ENCODE measurements around the gene DENND2C.
A peak's percentile ranks its signal among the peaks of the same experiment; 100 is the strongest.

The DENND2C gene

DNA sequence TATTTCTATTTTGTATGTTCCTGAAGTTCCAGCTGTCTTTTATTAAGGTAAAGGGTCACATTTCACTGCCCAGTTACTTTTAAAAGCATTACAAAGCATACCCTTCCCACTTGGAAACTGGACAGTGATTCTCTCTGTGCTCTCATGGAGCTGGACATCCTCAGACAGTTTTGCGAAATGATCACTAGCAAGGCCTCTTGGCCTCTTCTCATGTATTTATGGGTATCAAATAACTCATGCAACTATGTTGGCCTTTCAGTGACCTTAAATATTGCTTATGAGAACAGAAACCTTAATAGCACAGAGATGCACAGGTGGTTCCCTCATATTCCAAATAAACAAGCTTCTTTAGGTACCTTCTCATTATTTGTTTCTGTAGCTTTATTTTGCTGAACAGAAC lies 33.4 kb upstream of the DENND2C start:
- Histone ChIP-seq H3K9ac (ENCODE audit: insufficient read length) (no peak overlapping the region), H3K27ac (no peak overlapping the region), H3K9me3 (ENCODE audit: low read depth, low read length) (no peaks in the 10 kb centered on the region), H3K36me3 (ENCODE audit: insufficient read depth, low read length) (peaks cover 36% of the 10 kb centered on the region), H3K4me3 (no peak overlapping the region)
- no peak for TF ChIP-seq FOXP2 (optimal IDR thresholded peaks at IDR 0.05; ENCODE audit: control extremely low read depth, extremely low read length, insufficient read depth)
- TF ChIP-seq POLR2AphosphoS5 (IDR thresholded peaks at IDR 0.05; ENCODE audit: borderline replicate concordance, low read depth, low read length), result no peak
- TF ChIP-seq EZH2 (IDR thresholded peaks at IDR 0.05), result no peak
- no peak for DNase-seq (ENCODE audit: low read depth, low spot score)

GRCh38 chr1:114702737-114703136 lies 32.9 kb upstream of the DENND2C start:
- Histone ChIP-seq H3K36me3 (ENCODE audit: insufficient read depth, low read length) (peaks cover 31% of the 10 kb centered on the region), H3K9ac (ENCODE audit: insufficient read length) (no peak overlapping the region), H3K4me3 (no peak overlapping the region), H3K27ac (peak overlapping the region; percentile 37; the same call in 1 of the 2 replicates), H3K9me3 (ENCODE audit: low read depth, low read length) (no peaks in the 10 kb centered on the region)
- TF ChIP-seq FOXP2 (optimal IDR thresholded peaks at IDR 0.05; ENCODE audit: control extremely low read depth, extremely low read length, insufficient read depth) (no peak), POLR2AphosphoS5 (IDR thresholded peaks at IDR 0.05; ENCODE audit: borderline replicate concordance, low read depth, low read length) (no peak), EZH2 (IDR thresholded peaks at IDR 0.05) (no peak)
- DNase-seq (ENCODE audit: low read depth, low spot score), result no peak

DNA sequence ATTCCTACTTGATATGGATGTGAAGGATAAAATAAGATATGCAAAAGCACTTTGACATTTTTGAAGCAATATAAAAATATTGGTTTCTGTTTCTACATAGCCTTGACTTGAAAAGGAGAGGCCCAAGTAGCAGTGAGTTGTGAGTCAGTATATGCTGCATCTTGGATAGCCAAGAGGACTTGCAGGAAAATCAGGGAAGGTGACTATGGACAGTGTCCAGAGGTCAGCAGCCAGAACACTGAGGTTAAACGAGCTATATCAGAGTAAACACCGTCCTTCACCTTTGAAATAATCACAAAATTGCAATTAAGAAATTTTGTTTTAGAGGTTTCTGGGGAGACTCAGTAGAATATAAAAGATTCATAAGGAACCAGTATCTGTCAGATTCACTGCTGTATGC lies 32.1 kb upstream of the DENND2C start:
- H3K27ac ChIP-seq, result no peak overlapping the region
- H3K9ac ChIP-seq (ENCODE audit: insufficient read length), result no peak overlapping the region
- DNase-seq (ENCODE audit: low read depth, low spot score), result no peak
- no peaks in the 10 kb centered on the region for H3K9me3 ChIP-seq (ENCODE audit: low read depth, low read length)
- peaks cover 23% of the 10 kb centered on the region for H3K36me3 ChIP-seq (ENCODE audit: insufficient read depth, low read length)
- no peak for TF ChIP-seq EZH2 (IDR thresholded peaks at IDR 0.05)
- no peak for TF ChIP-seq FOXP2 (optimal IDR thresholded peaks at IDR 0.05; ENCODE audit: control extremely low read depth, extremely low read length, insufficient read depth)
- no peak for TF ChIP-seq POLR2AphosphoS5 (IDR thresholded peaks at IDR 0.05; ENCODE audit: borderline replicate concordance, low read depth, low read length)
- no peak overlapping the region for H3K4me3 ChIP-seq

DNA sequence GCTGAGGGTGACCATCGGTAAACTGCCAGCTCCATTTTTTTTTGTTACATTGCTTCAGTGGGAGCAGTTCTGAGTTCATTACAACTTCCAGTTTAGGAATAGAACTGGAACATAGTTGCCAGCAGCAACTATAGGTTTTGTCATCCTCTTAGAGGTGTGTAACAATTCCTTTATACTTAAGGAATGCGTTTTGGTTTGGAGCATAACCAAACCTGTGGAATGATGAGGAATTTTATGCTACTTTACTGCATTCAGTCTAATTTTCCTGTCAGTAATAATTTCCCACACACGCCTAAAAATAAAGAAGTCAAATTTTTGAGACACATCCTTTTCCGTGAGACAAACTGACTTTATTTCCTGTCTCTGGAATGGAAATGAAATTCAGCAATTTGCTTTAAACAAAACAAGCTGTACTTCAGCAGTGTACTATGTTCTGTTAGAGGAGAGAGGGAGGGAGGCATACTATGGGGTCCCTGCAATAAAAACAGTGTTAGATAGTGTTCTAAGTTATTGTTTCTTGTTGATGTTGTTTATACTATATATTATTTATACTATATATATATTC lies 30.3 kb upstream of the DENND2C start:
- DNase-seq (ENCODE audit: low read depth, low spot score), result no peak
- peak overlapping the region; percentile 24 for H3K9ac ChIP-seq (ENCODE audit: insufficient read length)
- peak overlapping the region; percentile 56; the same call in 1 of the 2 replicates for H3K4me3 ChIP-seq
- H3K9me3 ChIP-seq (ENCODE audit: low read depth, low read length), result no peaks in the 10 kb centered on the region
- TF ChIP-seq POLR2AphosphoS5 (IDR thresholded peaks at IDR 0.05; ENCODE audit: borderline replicate concordance, low read depth, low read length) (0 out of 2 replicates have a peak, but pooled peaks have one; percentile 20), FOXP2 (optimal IDR thresholded peaks at IDR 0.05; ENCODE audit: control extremely low read depth, extremely low read length, insufficient read depth) (no peak)
- H3K27ac ChIP-seq, result peak overlapping the region; percentile 77
- H3K36me3 ChIP-seq (ENCODE audit: insufficient read depth, low read length), result 0 out of 2 replicates have a peak, but pooled peaks cover 7% of the 10 kb centered on the region

GRCh38 chr1:114696810-114697209 lies 27.0 kb upstream of the DENND2C start:
- H3K9me3 ChIP-seq (ENCODE audit: low read depth, low read length), result no peaks in the 10 kb centered on the region
- TF ChIP-seq POLR2AphosphoS5 (IDR thresholded peaks at IDR 0.05; ENCODE audit: borderline replicate concordance, low read depth, low read length) (no peak), FOXP2 (optimal IDR thresholded peaks at IDR 0.05; ENCODE audit: control extremely low read depth, extremely low read length, insufficient read depth) (no peak), EZH2 (IDR thresholded peaks at IDR 0.05) (no peak)

DNA sequence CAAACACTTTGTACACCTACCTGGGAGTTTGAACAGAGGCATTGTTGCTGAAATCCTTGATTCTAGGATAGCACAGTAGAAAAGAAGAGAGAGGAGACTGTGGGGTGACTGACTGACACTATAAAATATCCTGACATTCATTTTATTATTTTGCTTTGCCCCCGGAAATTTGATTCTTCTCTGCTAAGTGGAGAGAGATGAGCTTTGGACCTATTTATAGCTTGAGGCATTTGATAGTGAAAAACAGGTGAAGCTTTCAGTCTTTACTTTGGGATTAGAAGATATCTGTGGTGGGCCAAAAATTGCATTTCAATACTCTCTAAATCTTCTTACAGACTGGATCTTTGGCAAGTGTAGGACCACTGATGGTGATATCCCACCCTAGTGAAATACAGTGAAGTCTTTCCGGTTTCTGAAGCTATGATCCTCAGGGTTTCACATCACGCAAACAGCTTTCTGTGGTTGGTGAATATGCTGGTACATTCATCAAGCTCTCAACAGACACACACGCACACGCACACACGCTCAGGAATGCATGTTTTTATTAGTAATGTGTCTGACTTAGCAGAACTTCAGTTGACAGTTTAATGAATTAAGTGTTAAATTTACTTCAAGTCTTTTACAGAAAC lies 25.7 kb upstream of the DENND2C start, which contains the start of gene AMPD1:
TSS of gene AMPD1 (minus strand) at position 117 of the 629 bp plus-strand sequence. CDS start at position 42, 75 bp downstream.
- H3K27ac ChIP-seq, result peak within 1 kb of the TSS; percentile 63

More at GRCh38 chr1:114696810-114697209, 27.0 kb upstream of the DENND2C start:
- H3K9ac ChIP-seq (ENCODE audit: insufficient read length), result no peak overlapping the region
- no peak overlapping the region for H3K27ac ChIP-seq
- no peak for DNase-seq (ENCODE audit: low read depth, low spot score)
- no peaks in the 10 kb centered on the region for H3K36me3 ChIP-seq (ENCODE audit: insufficient read depth, low read length)
- no peak overlapping the region for H3K4me3 ChIP-seq

DNA sequence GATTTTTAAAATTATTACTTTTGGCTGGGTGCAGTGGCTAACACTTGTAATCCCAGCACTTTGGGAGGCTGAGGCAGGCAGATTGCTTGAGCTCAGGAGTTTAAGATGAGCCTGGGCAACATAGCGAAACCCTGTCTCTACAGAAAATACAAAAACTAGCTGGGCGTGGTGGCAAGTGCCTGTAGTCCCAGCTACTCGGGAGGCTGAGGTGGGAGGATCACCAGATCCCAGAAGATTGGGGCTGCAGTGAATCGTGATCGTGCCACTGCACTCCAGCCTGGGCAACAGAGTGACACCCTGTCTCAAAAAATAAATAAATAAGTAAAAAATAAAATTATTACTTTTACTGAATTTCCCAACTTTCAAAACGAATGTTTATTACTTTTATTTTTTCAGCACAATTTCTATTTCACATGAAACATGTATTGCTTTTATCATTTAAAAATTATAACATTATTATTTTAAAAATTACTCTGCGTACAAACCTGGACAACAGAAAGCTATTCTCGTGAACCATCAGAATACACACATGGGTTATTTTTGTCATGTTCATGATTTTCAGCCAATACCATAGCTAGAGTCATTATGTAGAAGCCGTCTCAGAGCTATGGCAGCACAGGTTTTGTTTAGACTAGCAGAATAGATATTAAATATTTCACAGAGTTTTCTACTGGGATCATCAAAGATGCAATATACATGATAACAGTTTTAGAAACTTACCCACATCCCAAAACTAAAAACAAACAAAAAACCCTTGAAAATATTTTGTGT lies 24.9 kb upstream of the DENND2C start:
- Histone ChIP-seq H3K9ac (ENCODE audit: insufficient read length) (no peak overlapping the region), H3K36me3 (ENCODE audit: insufficient read depth, low read length) (no peaks in the 10 kb centered on the region), H3K4me3 (no peak overlapping the region), H3K27ac (peak overlapping the region; percentile 63), H3K9me3 (ENCODE audit: low read depth, low read length) (no peaks in the 10 kb centered on the region)
- TF ChIP-seq EZH2 (IDR thresholded peaks at IDR 0.05) (no peak), POLR2AphosphoS5 (IDR thresholded peaks at IDR 0.05; ENCODE audit: borderline replicate concordance, low read depth, low read length) (no peak), FOXP2 (optimal IDR thresholded peaks at IDR 0.05; ENCODE audit: control extremely low read depth, extremely low read length, insufficient read depth) (no peak)
- DNase-seq (ENCODE audit: low read depth, low spot score), result no peak

More for the DNA sequence above, 25.7 kb upstream of the DENND2C start, which contains the start of gene AMPD1:
- Histone ChIP-seq H3K9ac (ENCODE audit: insufficient read length) (no peak within 1 kb of the TSS), H3K4me3 (peak within 1 kb of the TSS; percentile 31; the same call in 1 of the 2 replicates), H3K36me3 (ENCODE audit: insufficient read depth, low read length) (no peaks in the 10 kb centered on the region), H3K9me3 (ENCODE audit: low read depth, low read length) (no peaks in the 10 kb centered on the region)
- no peak for TF ChIP-seq POLR2AphosphoS5 (IDR thresholded peaks at IDR 0.05; ENCODE audit: borderline replicate concordance, low read depth, low read length)
- no peak for TF ChIP-seq FOXP2 (optimal IDR thresholded peaks at IDR 0.05; ENCODE audit: control extremely low read depth, extremely low read length, insufficient read depth)
- no peak for TF ChIP-seq EZH2 (IDR thresholded peaks at IDR 0.05)
- DNase-seq (ENCODE audit: low read depth, low spot score), result no peak

- no peak for DNase-seq (ENCODE audit: low read depth, low spot score)
- Histone ChIP-seq H3K9ac (ENCODE audit: insufficient read length) (no peak overlapping the region), H3K9me3 (ENCODE audit: low read depth, low read length) (no peaks in the 10 kb centered on the region), H3K27ac (no peak overlapping the region), H3K36me3 (ENCODE audit: insufficient read depth, low read length) (no peaks in the 10 kb centered on the region), H3K4me3 (no peak overlapping the region)
- no peak for TF ChIP-seq EZH2 (IDR thresholded peaks at IDR 0.05)
- no peak for TF ChIP-seq POLR2AphosphoS5 (IDR thresholded peaks at IDR 0.05; ENCODE audit: borderline replicate concordance, low read depth, low read length)
- TF ChIP-seq FOXP2 (optimal IDR thresholded peaks at IDR 0.05; ENCODE audit: control extremely low read depth, extremely low read length, insufficient read depth), result no peak
Observed at GRCh38 chr1:114692947-114693346, 23.1 kb upstream of the DENND2C start.
